GM19193 (cell line): Measurements from ENCODE around the gene VWA8.

ENCODE experiments used
- POLR2A ChIP-seq: IDR thresholded peaks from 4 replicates; pipeline ENCODE4 v1.6.1; 2011; ENCODE audit not compliant: insufficient read depth, insufficient read length; ENCODE audit errors: extremely low read depth

The VWA8 gene

DNA sequence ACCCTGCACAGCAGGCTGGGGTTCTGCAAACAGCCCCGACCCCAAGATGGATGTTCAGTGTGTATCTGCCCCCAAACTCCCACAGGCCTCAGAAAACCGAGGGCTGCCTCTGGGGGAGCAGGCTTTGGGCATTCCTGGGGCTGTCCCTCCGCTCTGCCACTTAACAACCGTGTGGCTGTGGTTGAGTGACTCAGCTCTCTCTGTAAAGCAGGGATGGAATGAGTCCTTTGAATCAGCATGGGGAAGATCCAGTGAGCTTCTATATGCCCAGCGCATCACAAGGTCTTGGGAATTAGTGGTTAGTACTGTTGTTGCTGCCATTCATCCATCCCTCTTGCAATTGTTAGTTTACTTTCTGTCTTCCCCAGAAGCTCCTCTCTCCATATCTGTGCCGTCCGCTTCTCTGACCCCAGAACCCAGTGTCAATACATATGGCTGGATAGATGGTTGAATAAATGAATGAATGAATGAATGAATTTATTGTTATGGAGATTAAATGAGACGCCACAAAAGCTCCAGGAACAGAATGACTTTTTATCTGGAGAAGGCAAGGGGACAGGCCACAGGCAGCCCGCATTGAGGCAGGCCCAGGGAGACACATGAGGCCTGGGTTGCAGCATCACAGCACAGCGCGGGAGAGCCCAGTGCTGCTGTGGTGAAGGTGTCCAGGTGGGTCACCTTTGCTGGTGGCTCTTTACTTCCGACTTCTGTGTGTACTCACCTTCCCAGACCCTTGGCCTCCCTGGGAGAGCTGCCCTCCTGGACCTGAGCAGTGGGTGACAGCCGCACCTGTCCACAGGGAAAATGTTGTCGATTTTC is 414.3 kb downstream of the VWA8 start:
- TF ChIP-seq POLR2A = no peak

DNA sequence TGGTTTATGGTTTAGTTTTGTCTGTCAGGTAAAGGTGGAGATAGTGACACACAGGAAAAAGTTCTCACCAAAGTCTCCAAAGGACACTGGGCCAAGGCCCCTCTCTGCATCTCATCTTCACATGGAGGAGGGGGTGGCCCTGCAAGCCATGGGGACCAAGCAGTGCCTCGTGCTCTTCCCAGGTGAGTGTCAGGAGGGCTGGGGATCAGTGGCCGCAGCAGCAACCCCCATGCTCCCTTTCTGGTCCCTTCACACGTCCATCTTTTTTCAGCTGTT is 415.5 kb downstream of the VWA8 start:
- no peak for TF ChIP-seq POLR2A

DNA sequence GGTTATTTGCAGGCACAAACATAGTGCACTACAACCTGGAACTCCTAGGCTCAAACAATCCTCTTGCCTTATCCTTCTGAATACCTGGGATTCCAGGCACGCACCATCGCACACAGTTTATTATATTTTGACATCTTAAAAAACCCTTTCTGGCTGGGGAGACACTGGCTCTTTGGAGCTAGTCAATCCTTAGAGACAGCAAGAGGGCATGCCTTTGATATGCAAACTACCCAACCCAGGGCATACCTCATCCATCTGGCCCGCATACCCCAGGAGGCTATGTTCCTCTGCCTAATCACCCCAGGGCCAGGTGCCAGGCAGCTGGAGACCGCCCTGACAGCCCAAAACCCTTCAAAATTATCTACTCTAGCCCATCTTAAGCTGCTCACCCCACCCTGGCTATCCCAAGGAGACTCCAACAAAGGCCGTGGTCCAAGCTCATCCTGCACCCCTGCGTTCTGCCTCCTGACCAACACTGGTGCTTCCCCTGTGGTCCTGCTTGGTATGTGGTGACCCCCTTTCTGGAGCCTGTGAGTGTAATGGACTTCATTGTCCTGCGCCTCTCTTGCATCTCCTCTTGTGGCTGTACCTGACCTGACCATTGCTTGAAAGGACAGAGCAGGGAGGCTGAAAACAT is 417.1 kb downstream of the VWA8 start:
- TF ChIP-seq POLR2A = no peak

DNA sequence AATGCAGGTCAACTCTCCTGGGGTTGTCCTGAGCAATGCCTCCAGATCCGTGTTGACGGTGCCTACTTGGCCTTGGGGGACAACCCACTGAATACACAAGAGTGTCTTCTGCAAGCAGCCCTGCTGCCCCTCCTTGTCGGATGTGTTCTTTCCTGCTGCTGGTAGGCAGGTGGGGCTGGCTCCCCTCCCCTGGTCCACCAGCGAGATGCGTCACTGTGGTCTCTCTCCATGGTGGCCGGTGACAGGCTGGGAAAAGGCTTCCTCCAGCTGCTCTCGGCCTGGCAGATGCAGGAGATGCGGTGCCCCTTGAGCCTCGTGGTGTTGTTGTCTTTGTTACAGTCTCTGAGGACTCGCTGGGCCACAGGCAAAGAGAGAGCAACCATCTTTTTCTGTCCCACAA is 418.6 kb downstream of the VWA8 start:
- no peak for TF ChIP-seq POLR2A

DNA sequence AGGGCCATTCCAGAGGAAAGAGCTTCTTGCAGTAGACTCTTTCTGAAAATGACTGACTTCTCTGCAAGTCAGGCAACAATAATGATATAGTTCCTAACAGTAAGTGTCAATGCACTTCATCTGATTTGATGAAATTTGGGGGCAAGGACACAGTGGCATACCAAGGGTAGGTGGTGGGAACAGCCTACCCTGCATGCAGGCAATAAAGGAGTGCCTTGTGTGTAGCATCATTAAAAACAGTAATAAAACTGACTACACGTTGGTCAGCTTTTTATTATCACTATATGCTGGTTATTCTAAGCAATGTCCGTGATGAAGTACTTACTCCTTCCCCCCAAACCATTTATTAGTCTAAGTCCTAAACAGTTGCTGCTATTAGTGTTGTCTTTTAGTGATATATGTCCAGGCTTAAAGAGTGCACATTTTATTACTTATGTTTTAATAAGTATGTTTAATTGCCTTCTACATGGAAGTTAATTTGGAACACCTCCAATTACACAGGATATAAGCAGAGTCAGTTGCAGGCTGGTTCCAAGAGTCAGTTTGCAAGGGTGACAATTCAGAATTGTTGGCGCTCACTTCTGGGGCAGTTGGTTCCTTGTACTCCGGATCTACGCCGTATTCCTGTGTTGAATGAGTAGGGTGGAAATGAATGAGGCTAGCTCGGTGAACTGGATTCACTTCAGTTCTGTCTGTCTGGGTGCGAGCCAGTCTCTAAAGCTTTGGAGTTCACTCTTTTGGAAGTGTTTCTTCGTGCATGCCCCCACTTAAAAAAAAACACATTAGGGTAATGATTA is 419.6 kb downstream of the VWA8 start:
- TF ChIP-seq POLR2A = no peak

DNA sequence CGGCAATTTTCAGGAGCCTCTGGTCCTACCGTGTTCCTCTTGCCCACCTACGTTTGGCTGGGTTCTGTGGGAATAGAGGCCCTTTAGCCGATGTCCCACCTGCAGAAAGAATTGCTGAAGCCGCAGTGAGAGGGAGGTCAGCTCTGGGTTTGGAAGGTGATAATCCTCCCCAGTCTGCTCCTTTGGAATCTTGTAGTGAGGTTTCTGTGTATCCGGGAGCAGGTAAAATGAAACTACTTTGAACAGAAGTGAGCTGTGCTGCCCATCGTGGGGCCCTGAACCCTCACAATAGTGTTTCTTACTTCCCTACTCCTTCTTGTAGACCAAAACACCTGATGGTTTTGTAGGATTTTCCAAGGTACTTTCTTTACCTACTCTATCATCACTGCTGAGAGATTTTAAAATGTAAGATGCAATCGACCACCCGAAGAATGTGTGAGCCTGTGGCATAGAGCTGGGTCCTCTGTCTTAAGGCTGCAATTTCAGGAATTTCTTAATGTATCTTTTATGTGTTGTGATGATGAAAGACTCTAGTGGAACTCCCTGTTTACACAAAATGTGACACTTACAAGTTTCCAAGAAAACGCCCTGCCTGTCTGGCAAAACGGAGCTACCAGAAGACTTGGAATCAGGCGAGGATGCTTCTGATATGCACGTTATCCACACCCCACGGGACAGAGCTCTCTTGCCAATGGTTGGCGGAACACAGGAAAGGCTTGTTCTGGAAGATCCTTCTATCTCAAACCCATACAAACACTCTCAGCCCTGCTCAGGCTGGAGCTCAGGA is 427.4 kb downstream of the VWA8 start:
- TF ChIP-seq POLR2A = no peak

DNA sequence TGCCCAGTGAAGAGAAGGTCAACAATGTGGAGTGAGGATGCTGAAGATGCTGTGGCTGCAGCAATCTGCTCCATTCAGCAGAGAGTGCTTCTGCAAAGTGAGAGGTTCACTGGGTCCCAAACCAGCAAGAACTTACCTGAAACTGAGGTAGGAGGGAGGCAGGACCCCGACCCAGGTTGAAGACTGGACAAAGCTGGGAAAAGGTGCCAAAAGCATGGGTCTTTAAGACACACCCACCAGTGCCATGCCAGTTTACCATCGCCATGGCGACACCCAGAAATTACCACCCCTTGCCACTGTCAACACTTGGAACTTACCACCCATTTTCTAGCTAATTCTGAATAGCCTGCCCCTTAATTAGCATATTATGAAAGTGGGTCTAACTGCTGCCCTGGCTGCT is 432.9 kb downstream of the VWA8 start:
- TF ChIP-seq POLR2A = no peak

DNA sequence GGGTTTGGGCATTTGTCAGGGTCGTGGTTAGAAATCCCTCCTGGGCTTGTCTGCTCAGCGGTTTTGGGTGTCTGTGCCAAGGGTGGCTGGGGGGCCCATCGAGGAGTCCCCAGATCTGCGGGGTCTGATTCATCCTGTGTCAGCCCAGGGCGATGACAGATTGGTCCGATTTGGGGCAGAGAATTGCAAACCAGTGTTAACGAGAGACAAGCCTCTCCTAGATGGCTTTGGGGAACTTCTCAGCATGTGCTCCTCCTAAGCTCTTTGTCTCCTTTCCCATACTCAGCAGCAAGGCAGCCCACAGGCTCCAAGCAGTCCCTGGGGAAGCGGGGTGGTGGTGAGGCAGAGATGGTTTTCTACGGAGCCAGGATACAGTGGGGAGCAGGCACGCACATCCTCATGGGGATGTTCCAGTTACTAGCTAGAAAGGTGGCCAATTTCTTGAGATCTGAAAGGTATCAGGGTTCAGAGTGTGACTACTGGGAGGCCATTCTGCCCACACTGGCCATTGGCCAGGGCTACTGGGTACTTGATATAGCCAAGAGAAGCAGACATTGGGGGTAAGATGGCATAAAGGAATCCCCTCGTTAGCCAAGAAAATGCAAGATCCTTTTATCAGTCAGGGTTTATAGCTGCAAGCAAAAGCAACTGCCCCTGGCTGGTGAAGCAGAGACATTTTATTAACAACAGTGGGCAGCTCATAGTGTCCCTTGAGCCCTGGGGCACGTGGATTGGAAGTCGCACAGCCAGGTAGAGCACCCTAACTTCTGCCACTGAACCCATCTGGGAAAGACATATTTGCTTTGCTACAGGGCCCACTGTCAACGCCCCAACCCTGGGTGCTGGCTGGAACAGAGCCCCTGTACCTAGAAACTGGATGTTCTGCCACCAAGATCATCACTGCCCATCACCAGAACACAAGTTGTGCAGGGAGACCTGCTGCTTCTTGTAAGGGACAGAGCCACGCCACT is 440.0 kb downstream of the VWA8 start:
- TF ChIP-seq POLR2A = no peak

DNA sequence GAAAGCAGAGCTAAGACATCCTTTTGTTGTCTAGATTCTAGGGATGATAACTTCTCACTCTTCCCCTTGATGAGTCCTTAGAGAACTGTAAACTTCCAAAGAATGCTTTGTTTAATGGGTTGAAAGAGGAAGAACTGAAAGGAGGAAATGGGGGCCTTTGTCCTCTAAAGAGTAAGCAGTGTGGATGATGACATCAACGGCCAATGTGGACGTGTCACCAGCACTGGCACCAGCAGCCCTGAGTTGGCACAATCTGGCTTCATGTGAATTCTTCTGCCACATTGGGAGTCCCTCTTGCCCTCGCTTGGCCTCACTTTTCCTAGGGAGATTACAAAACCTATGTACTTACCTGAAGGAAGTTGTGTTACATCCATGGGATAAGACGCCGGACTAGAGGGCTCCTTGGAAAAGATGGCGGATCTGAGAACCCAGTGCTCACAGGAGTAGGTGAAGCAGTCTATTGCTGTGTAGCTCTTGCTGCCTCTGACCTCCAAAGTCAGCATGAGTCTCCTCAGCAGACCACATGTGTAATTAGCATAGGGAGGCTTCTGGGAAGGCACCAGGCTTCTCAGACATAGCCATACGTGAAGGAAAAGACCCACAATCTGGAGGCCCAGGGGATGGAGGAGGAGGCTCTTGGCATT is 440.8 kb downstream of the VWA8 start:
- TF ChIP-seq POLR2A = no peak
